GM23248 (cell line): ENCODE results near the gene MICU1. TPM values are rescaled to one million over a fixed set of nuclear protein-coding genes. Genes with fewer than 3 reads are reported as not detected.
"Not testable (repeated sequence)": the region's sequence is repeated elsewhere in the genome, so short reads cannot be mapped to it uniquely, and the experiment has no call there.

ENCODE experiments used
- DNase-seq: peaks from one replicate; pipeline ENCODE4 v3.0.0-alpha.2; 2015
- H2AFZ ChIP-seq: fragments of 200-600 bp; sonication (generic); 2 replicates; pipeline ENCODE4 v1.6.1; 2016; ENCODE audit warnings: antibody characterized with exemption
- H3F3A ChIP-seq: fragments of 200-600 bp; sonication (generic); 2 replicates; pipeline ENCODE4 v1.6.1; 2016; ENCODE audit warnings: mild to moderate bottlenecking, antibody characterized with exemption, mixed run types; ENCODE audit not compliant: insufficient read depth
- H3K27ac ChIP-seq: fragments of 200-600 bp; sonication (generic); 2 replicates; pipeline ENCODE4 v1.5.1; 2016; ENCODE audit warnings: mild to moderate bottlenecking
- H3K27me3 ChIP-seq: fragments of 200-600 bp; sonication (generic); replicated peaks from 2 replicates; pipeline ENCODE4 v1.6.1; 2016; ENCODE audit warnings: mild to moderate bottlenecking; ENCODE audit not compliant: insufficient read depth
- H3K36me3 ChIP-seq: fragments of 200-600 bp; sonication (generic); 2 replicates; pipeline ENCODE4 v1.6.1; 2016; ENCODE audit warnings: low read depth, mild to moderate bottlenecking
- H3K4me1 ChIP-seq: fragments of 200-600 bp; sonication (generic); 2 replicates; pipeline ENCODE4 v1.6.1; 2016; ENCODE audit warnings: mild to moderate bottlenecking; ENCODE audit not compliant: insufficient read depth
- H3K4me2 ChIP-seq: fragments of 200-600 bp; sonication (generic); one replicate; pipeline ENCODE4 v1.6.1; 2016; ENCODE audit warnings: mild to moderate bottlenecking; ENCODE audit not compliant: unreplicated experiment
- H3K4me3 ChIP-seq: fragments of 200-600 bp; sonication (generic); 2 replicates; pipeline ENCODE4 v1.5.1; 2016; ENCODE audit warnings: mild to moderate bottlenecking
- H3K79me2 ChIP-seq: fragments of 200-600 bp; sonication (generic); 2 replicates; pipeline ENCODE4 v1.6.1; 2016; ENCODE audit warnings: mild to moderate bottlenecking; ENCODE audit not compliant: insufficient read depth
- H3K9ac ChIP-seq: fragments of 200-600 bp; sonication (generic); 2 replicates; pipeline ENCODE4 v1.6.1; 2016; ENCODE audit warnings: mild to moderate bottlenecking
- H3K9me2 ChIP-seq: fragments of 200-600 bp; sonication (generic); 2 replicates; pipeline ENCODE4 v1.6.1; 2016; ENCODE audit warnings: mixed run types, mild to moderate bottlenecking, moderate library complexity; ENCODE audit not compliant: insufficient read depth
- H3K9me3 ChIP-seq: fragments of 200-600 bp; sonication (generic); one replicate; pipeline ENCODE4 v1.6.1; 2017; ENCODE audit warnings: low read depth
- H4K20me1 ChIP-seq: fragments of 200-600 bp; sonication (generic); 2 replicates; pipeline ENCODE4 v1.6.0; 2016; ENCODE audit not compliant: insufficient read depth
- EZH2 ChIP-seq: fragments of 200-600 bp; sonication (generic); IDR thresholded peaks from 2 replicates; pipeline ENCODE4 v1.6.1; 2018; ENCODE audit warnings: antibody characterized with exemption, mild to moderate bottlenecking; ENCODE audit not compliant: insufficient read depth, poor library complexity, severe bottlenecking
- EZH2phosphoT487 ChIP-seq: fragments of 200-600 bp; sonication (generic); IDR thresholded peaks from 2 replicates; pipeline ENCODE4 v1.6.1; 2018; ENCODE audit warnings: antibody characterized with exemption, moderate library complexity, mild to moderate bottlenecking, low read depth; ENCODE audit not compliant: insufficient read depth
- WGBS, 2 experiments: methylation state at CpG; one replicate each; pipeline ENCODE4 v1.1.6; 2015 to 2017; ENCODE audit warnings: low lambda C conversion rate in 2 of 2, low coverage in 1 of 2; ENCODE audit errors: missing lambda C conversion rate in 2 of 2; 5-methylcytosine and 5-hydroxymethylcytosine counted together
- in situ Hi-C: fragments of 300-500 bp; cut with MboI; formaldehyde crosslinking; loops from 2 replicates; pipeline ENCODE4 v1.15.0; 2020
- polyA plus RNA-seq: library from polyadenylated mRNA; unstranded; fragments of >200 nt; fragmentation: Nextera tagmentation; extraction: Ambion mirVana; gene quantifications from 2 replicates; pipeline ENCODE4 v1.2.1, GENCODE V29; 2016
- total RNA-seq: library from RNA; depleted of rRNA; stranded (reverse); fragments of >200 nt; shearing (Covaris generic); gene quantifications from 2 replicates; pipeline ENCODE4 v1.2.3, GENCODE V29; 2014

The MICU1 gene
- total and polyA plus RNA-seq, 2 experiments from 2014 or later, result 37.3 to 45.0 TPM

GRCh38 chr10:72407927-72408600 lies 217.8 kb downstream of the MICU1 start:
- Histone ChIP-seq H3K4me2 (no peak overlapping the region), H3F3A (no peaks in the 10 kb centered on the region), H3K36me3 (no peaks in the 10 kb centered on the region), H3K79me2 (no peaks in the 10 kb centered on the region), H3K27me3 (no peaks in the 10 kb centered on the region), H3K27ac (no peak overlapping the region), H3K4me1 (no peaks in the 10 kb centered on the region), H3K9ac (no peak overlapping the region), H4K20me1 (no peaks in the 10 kb centered on the region), H3K4me3 (no peak overlapping the region), H3K9me3 (no peaks in the 10 kb centered on the region), H2AFZ (no peak overlapping the region), H3K9me2 (no peaks in the 10 kb centered on the region)
- DNase-seq, result no peak
- 96% methylated on average over 7 of the region's 7 CpGs for WGBS, 2 experiments
- in situ Hi-C loops, result no loop called here
- TF ChIP-seq EZH2phosphoT487 (no peak), EZH2 (no peak)

- no peak overlapping the region for H3K9ac ChIP-seq
- H3K4me1 ChIP-seq, result no peaks in the 10 kb centered on the region
- H3K36me3 ChIP-seq, result no peaks in the 10 kb centered on the region
- in situ Hi-C loops, result no loop called here
- no peaks in the 10 kb centered on the region for H3K79me2 ChIP-seq
- H3K27me3 ChIP-seq, result no peaks in the 10 kb centered on the region
- H2AFZ ChIP-seq, result no peak overlapping the region
- WGBS, 2 experiments, result 97 to 99% methylated on average over 3 of the region's 3 CpGs
- H3K9me2 ChIP-seq, result no peaks in the 10 kb centered on the region
- H3K4me3 ChIP-seq, result no peak overlapping the region
- TF ChIP-seq EZH2phosphoT487 (no peak), EZH2 (no peak)
- H3K4me2 ChIP-seq, result no peak overlapping the region
- DNase-seq, result no peak
- no peak overlapping the region for H3K27ac ChIP-seq
- no peaks in the 10 kb centered on the region for H3F3A ChIP-seq
- no peaks in the 10 kb centered on the region for H4K20me1 ChIP-seq
- no peaks in the 10 kb centered on the region for H3K9me3 ChIP-seq
Observed at GRCh38 chr10:72407471-72407870, 218.4 kb downstream of the MICU1 start.

- H3K4me2 ChIP-seq, H4K20me1 ChIP-seq, H3K4me3 ChIP-seq, H2AFZ ChIP-seq, DNase-seq, H3F3A ChIP-seq, H3K9me3 ChIP-seq, H3K27me3 ChIP-seq, H3K79me2 ChIP-seq, H3K36me3 ChIP-seq, H3K9ac ChIP-seq, in situ Hi-C loops, H3K4me1 ChIP-seq, H3K9me2 ChIP-seq, H3K27ac ChIP-seq: not testable (repeated sequence)
- WGBS, 2 experiments, result 96 to 98% methylated on average over 3 of the region's 3 CpGs
Observed at GRCh38 chr10:72395581-72395980, 230.3 kb downstream of the MICU1 start.

- in situ Hi-C loops, result no loop called here
- no peaks in the 10 kb centered on the region for H4K20me1 ChIP-seq
- no peak overlapping the region for H3K4me2 ChIP-seq
- DNase-seq, result no peak
- WGBS, 2 experiments, result 92 to 97% methylated on average over 1 of the region's 1 CpG
- no peaks in the 10 kb centered on the region for H3K9me2 ChIP-seq
- no peak overlapping the region for H3K9ac ChIP-seq
- no peaks in the 10 kb centered on the region for H3K79me2 ChIP-seq
- H3K9me3 ChIP-seq, result no peaks in the 10 kb centered on the region
- no peak for TF ChIP-seq EZH2
- no peak for TF ChIP-seq EZH2phosphoT487
- H3K27ac ChIP-seq, result no peak overlapping the region
- H2AFZ ChIP-seq, result no peak overlapping the region
- no peaks in the 10 kb centered on the region for H3F3A ChIP-seq
- no peaks in the 10 kb centered on the region for H3K27me3 ChIP-seq
- H3K36me3 ChIP-seq, result no peaks in the 10 kb centered on the region
- no peak overlapping the region for H3K4me3 ChIP-seq
- H3K4me1 ChIP-seq, result no peaks in the 10 kb centered on the region
Observed at GRCh38 chr10:72392571-72392970, 233.3 kb downstream of the MICU1 start.

GRCh38 chr10:72390764-72391163 lies 235.1 kb downstream of the MICU1 start:
- H3K36me3 ChIP-seq, result no peaks in the 10 kb centered on the region
- H3K4me1 ChIP-seq, result no peaks in the 10 kb centered on the region
- H3K27me3 ChIP-seq, result no peaks in the 10 kb centered on the region
- H4K20me1 ChIP-seq, result no peaks in the 10 kb centered on the region
- no peaks in the 10 kb centered on the region for H3K9me2 ChIP-seq
- TF ChIP-seq EZH2 (no peak), EZH2phosphoT487 (no peak)
- 98% methylated on average over 2 of the region's 2 CpGs for WGBS, 2 experiments
- H3K9me3 ChIP-seq, result no peaks in the 10 kb centered on the region
- no peak overlapping the region for H3K9ac ChIP-seq
- H3F3A ChIP-seq, result no peaks in the 10 kb centered on the region
- in situ Hi-C loops, result no loop called here
- no peak overlapping the region for H3K27ac ChIP-seq
- no peak overlapping the region for H3K4me2 ChIP-seq
- H3K79me2 ChIP-seq, result no peaks in the 10 kb centered on the region
- no peak overlapping the region for H2AFZ ChIP-seq
- no peak for DNase-seq
- no peak overlapping the region for H3K4me3 ChIP-seq
